Endodermal cell (in vitro differentiated cells): ENCODE results near the gene ARID4B. TPM values are rescaled to one million over a fixed set of nuclear protein-coding genes. Genes with fewer than 3 reads are reported as not detected.

Experiments used
- DNase-seq: peaks from one replicate; pipeline ENCODE4 v3.0.0-alpha.2; 2017
- H3K27ac ChIP-seq: 2 replicates; pipeline ENCODE4 v1.5.1; 2013; ENCODE audit warnings: mild to moderate bottlenecking, low read depth, low read length, moderate library complexity
- H3K27me3 ChIP-seq: 2 replicates; pipeline ENCODE4 v1.6.1; 2013; ENCODE audit warnings: mild to moderate bottlenecking, low read length, moderate library complexity; ENCODE audit not compliant: insufficient read depth, control insufficient read depth, poor library complexity, severe bottlenecking
- H3K36me3 ChIP-seq: 2 replicates; pipeline ENCODE4 v1.7.0; 2013; ENCODE audit warnings: mild to moderate bottlenecking, low read length, moderate library complexity; ENCODE audit not compliant: control insufficient read depth, insufficient read depth
- H3K4me1 ChIP-seq: one replicate; pipeline ENCODE4 v1.7.0; 2013; ENCODE audit warnings: low read length; ENCODE audit not compliant: control insufficient read depth, insufficient read depth
- H3K4me3 ChIP-seq: 2 replicates; pipeline ENCODE4 v1.5.1; 2013; ENCODE audit warnings: mild to moderate bottlenecking, low read length, moderate library complexity
- H3K9ac ChIP-seq: 2 replicates; pipeline ENCODE4 v1.6.1; 2013; ENCODE audit warnings: mild to moderate bottlenecking, low read length, moderate library complexity; ENCODE audit not compliant: poor library complexity, severe bottlenecking; ENCODE audit errors: extremely low read depth
- H3K9me3 ChIP-seq: 2 replicates; pipeline ENCODE4 v1.6.1; 2013; ENCODE audit warnings: mild to moderate bottlenecking, low read length, moderate library complexity; ENCODE audit not compliant: control insufficient read depth
- H3K27ac Mint-ChIP-seq: 2 replicates; pipeline ENCODE4 v1.8.0; 2020; ENCODE audit warnings: mixed read lengths
- H3K27me3 Mint-ChIP-seq: 2 replicates; pipeline ENCODE4 v1.8.0; 2021; ENCODE audit warnings: mild to moderate bottlenecking, mixed read lengths; ENCODE audit not compliant: insufficient read depth
- H3K36me3 Mint-ChIP-seq: 2 replicates; pipeline ENCODE4 v1.8.0; 2020; ENCODE audit warnings: low read depth, mixed read lengths
- H3K4me1 Mint-ChIP-seq: 2 replicates; pipeline ENCODE4 v1.8.0; 2020; ENCODE audit warnings: mixed read lengths
- H3K4me3 Mint-ChIP-seq: 2 replicates; pipeline ENCODE4 v1.8.0; 2020; ENCODE audit warnings: mild to moderate bottlenecking, moderate library complexity, mixed read lengths
- H3K9me3 Mint-ChIP-seq: 2 replicates; pipeline ENCODE4 v1.8.0; 2020; ENCODE audit warnings: mild to moderate bottlenecking, mixed read lengths
- WGBS, 2 experiments: methylation state at CpG; one replicate each; pipeline versions ENCODE4 v1.1.5 to v1.1.7; 2013; ENCODE audit warnings: missing lambda C conversion rate in 2 of 2, mixed read lengths in 1 of 2; ENCODE audit not compliant: insufficient coverage in 1 of 2, insufficient read length in 1 of 2; 5-methylcytosine and 5-hydroxymethylcytosine counted together
- total RNA-seq, 2 donors: library from RNA; stranded (reverse); fragmentation: NEBNext Ultra II Directional in 1 of 2; extraction: Animal tissue kit (Norgen Biotek cat#: 25700) in 1 of 2; gene quantifications; 2 replicates in 1 of 2; 3 replicates in 1 of 2; pipeline ENCODE4 v1.2.1, GENCODE V29; 2021
- TF ChIP-seq, protein P1 (sequence below): fragments of 200-600 bp; sonication (generic); conservative IDR thresholded peaks from 2 replicates; pipeline ENCODE4 v1.5.0; 2021; ENCODE audit warnings: antibody characterized with exemption, mild to moderate bottlenecking

Gene ARID4B
- total RNA-seq, 2 donors from 2014 or later: 40.6 to 43.1 TPM

DNA sequence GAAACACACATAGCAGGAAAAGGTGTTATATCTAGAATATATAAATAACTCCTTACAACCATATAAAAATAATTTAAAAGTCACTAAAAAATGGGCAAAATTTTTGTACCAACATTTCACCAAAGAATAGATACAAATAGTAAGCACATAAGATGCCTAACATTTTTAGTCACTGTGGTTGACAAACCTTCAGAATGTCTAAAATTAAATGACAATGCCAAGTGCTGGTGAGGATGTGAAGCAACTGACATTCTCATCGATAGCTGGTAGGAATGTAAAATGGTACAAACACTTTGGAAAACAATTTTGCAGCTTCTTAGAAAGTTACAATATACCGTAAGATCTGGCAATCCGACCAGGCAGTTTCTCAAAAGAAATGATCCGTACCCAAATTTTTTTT is 185.0 kb downstream of the ARID4B start:
- no peaks in the 10 kb centered on the region for H3K4me1 Mint-ChIP-seq
- no peak overlapping the region for H3K4me3 Mint-ChIP-seq
- H3K36me3 ChIP-seq: peaks cover 83% of the 10 kb centered on the region
- H3K9me3 Mint-ChIP-seq: peaks cover 6% of the 10 kb centered on the region
- TF ChIP-seq, protein P1, sequence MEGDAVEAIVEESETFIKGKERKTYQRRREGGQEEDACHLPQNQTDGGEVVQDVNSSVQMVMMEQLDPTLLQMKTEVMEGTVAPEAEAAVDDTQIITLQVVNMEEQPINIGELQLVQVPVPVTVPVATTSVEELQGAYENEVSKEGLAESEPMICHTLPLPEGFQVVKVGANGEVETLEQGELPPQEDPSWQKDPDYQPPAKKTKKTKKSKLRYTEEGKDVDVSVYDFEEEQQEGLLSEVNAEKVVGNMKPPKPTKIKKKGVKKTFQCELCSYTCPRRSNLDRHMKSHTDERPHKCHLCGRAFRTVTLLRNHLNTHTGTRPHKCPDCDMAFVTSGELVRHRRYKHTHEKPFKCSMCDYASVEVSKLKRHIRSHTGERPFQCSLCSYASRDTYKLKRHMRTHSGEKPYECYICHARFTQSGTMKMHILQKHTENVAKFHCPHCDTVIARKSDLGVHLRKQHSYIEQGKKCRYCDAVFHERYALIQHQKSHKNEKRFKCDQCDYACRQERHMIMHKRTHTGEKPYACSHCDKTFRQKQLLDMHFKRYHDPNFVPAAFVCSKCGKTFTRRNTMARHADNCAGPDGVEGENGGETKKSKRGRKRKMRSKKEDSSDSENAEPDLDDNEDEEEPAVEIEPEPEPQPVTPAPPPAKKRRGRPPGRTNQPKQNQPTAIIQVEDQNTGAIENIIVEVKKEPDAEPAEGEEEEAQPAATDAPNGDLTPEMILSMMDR: no peak
- no peaks in the 10 kb centered on the region for H3K27me3 Mint-ChIP-seq
- H3K27ac ChIP-seq: no peak overlapping the region
- no peak overlapping the region for H3K9ac ChIP-seq
- no peaks in the 10 kb centered on the region for H3K27me3 ChIP-seq
- H3K36me3 Mint-ChIP-seq: peaks cover 86% of the 10 kb centered on the region
- H3K4me3 ChIP-seq: no peak overlapping the region
- DNase-seq: no peak
- 100% methylated on average over 4 of the region's 4 CpGs for WGBS, 2 experiments
- no peak overlapping the region for H3K27ac Mint-ChIP-seq
- peaks cover 6% of the 10 kb centered on the region for H3K9me3 ChIP-seq
- H3K4me1 ChIP-seq: no peaks in the 10 kb centered on the region

DNA sequence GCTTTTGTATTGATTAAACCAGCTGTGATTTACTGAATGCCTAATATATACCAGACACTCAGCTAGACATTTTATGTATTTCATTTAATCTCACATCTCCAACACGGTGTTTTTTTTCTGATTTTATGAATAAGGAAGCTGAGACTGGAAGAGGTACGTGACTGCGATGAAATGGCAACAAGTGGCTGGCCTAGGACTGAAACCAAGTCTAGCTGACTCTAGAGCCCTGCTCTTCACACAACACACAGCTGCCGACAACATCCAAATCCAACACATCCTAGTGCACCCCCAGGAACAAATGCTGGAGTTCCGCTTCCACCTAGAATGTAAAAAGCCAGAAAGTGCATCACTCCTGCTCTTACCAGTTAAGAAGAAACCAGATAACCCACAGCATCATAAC is 188.7 kb downstream of the ARID4B start:
- H3K4me1 ChIP-seq: no peaks in the 10 kb centered on the region
- no peak overlapping the region for H3K27ac ChIP-seq
- no peak overlapping the region for H3K9ac ChIP-seq
- Mint-ChIP-seq H3K36me3 (peaks cover 91% of the 10 kb centered on the region), H3K9me3 (peaks cover 6% of the 10 kb centered on the region), H3K4me1 (no peaks in the 10 kb centered on the region), H3K4me3 (no peak overlapping the region), H3K27me3 (no peaks in the 10 kb centered on the region), H3K27ac (peak overlapping the region; percentile 32)
- H3K27me3 ChIP-seq: no peaks in the 10 kb centered on the region
- H3K4me3 ChIP-seq: no peak overlapping the region
- 97% methylated on average over 5 of the region's 5 CpGs for WGBS, 2 experiments
- peaks cover 80% of the 10 kb centered on the region for H3K36me3 ChIP-seq
- TF ChIP-seq, protein P1: no peak
- H3K9me3 ChIP-seq: peaks cover 6% of the 10 kb centered on the region
- DNase-seq: no peak

DNA sequence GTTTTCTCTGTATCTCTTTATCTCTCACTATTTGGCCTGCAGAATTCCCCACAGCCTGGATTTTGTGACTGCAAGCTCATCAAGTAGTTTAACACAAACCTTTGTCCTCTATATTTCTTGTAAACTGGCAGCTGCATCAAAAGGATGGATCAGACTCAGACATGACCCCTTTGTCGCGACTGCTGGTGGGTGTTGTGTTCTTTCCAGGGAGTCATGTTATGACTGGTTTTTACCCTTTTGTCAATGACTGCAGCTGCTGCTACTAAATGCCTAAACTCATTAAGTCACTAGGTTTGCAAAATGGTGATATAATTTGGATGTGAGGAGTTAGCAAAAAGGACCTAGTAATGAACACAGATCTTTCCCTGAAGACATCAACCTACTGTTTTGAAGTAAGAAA is 189.2 kb downstream of the ARID4B start:
- Mint-ChIP-seq H3K4me1 (no peaks in the 10 kb centered on the region), H3K4me3 (no peak overlapping the region), H3K27me3 (no peaks in the 10 kb centered on the region), H3K36me3 (peaks cover 92% of the 10 kb centered on the region), H3K27ac (no peak overlapping the region), H3K9me3 (peaks cover 6% of the 10 kb centered on the region)
- H3K27me3 ChIP-seq: no peaks in the 10 kb centered on the region
- H3K9ac ChIP-seq: no peak overlapping the region
- TF ChIP-seq, protein P1: no peak
- H3K36me3 ChIP-seq: peaks cover 80% of the 10 kb centered on the region
- 80 to 88% methylated on average over 2 of the region's 2 CpGs for WGBS, 2 experiments
- no peak overlapping the region for H3K4me3 ChIP-seq
- DNase-seq: no peak
- peaks cover 6% of the 10 kb centered on the region for H3K9me3 ChIP-seq
- H3K27ac ChIP-seq: peak overlapping the region; percentile 17
- H3K4me1 ChIP-seq: no peaks in the 10 kb centered on the region
